SK-N-SH (cell line): ENCODE data around the gene ZFYVE26. TPM values are rescaled to one million over a fixed set of nuclear protein-coding genes. Genes with fewer than 3 reads are reported as not detected.
A peak's percentile ranks its signal among the peaks of the same experiment; 100 is the strongest.

Experiments used
- CTCF ChIA-PET: fragments of 300-600, 350-600 bp; formaldehyde crosslinking; extraction: SDS; loops from one replicate; lab custom pipeline; 2021; lab: Yijun Ruan, JAX
- POLR2A ChIA-PET: fragments of 350-600 bp; sonication (Branson Sonifier 250); formaldehyde crosslinking; extraction: SDS; loops from one replicate; lab custom pipeline; 2020; ENCODE audit warnings: antibody characterized with exemption, inconsistent platforms; lab: Yijun Ruan, JAX
- DNase-seq: peaks from one replicate; pipeline ENCODE4 v3.0.0; 2012
- H2AFZ ChIP-seq: fragments of 200-600 bp; sonication (generic); 2 replicates; pipeline ENCODE4 v1.8.1; 2016; ENCODE audit warnings: antibody characterized with exemption, mild to moderate bottlenecking, low read depth
- H3F3A ChIP-seq: fragments of 200-600 bp; sonication (generic); replicated peaks from 2 replicates; pipeline ENCODE3; 2016; ENCODE audit warnings: antibody characterized with exemption, mild to moderate bottlenecking; ENCODE audit not compliant: insufficient read depth
- H3K27ac ChIP-seq, 2 experiments: fragments of 200-500 bp in 1 of 2; fragments of 200-600 bp in 1 of 2; sonication (Bioruptor generic) in 1 of 2; sonication (generic), shearing (Covaris generic) in 1 of 2; 2 replicates each; pipeline versions ENCODE4 v1.5.1 to v1.6.1; 2014 to 2016; ENCODE audit warnings: low read depth in 2 of 2, inconsistent platforms in 1 of 2, low read length in 1 of 2, mild to moderate bottlenecking in 1 of 2, mixed read lengths in 1 of 2
- H3K27me3 ChIP-seq: fragments of 200-600 bp; sonication (generic), shearing (Covaris generic); 2 replicates; pipeline ENCODE4 v1.6.1; 2016; ENCODE audit warnings: mixed run types; ENCODE audit not compliant: insufficient read depth
- H3K36me3 ChIP-seq, 2 experiments: fragments of 200-500 bp in 1 of 2; fragments of 200-600 bp in 1 of 2; sonication (Bioruptor generic) in 1 of 2; sonication (generic) in 1 of 2; replicated peaks in 1 of 2; 2 replicates each; pipeline versions ENCODE3 to v1.5.1; 2014 to 2016; ENCODE audit warnings: low read length in 1 of 2, mild to moderate bottlenecking in 1 of 2; ENCODE audit not compliant: insufficient read depth in 2 of 2, control insufficient read depth in 1 of 2
- H3K4me1 ChIP-seq, 2 experiments: fragments of 200-500 bp in 1 of 2; fragments of 200-600 bp in 1 of 2; sonication (Bioruptor generic) in 1 of 2; sonication (generic), shearing (Covaris generic) in 1 of 2; 2 replicates each; pipeline versions ENCODE4 v1.5.1 to v1.6.1; 2014 to 2016; ENCODE audit warnings: low read depth in 1 of 2, low read length in 1 of 2, mixed run types in 1 of 2; ENCODE audit not compliant: insufficient read depth in 2 of 2, control insufficient read depth in 1 of 2
- H3K4me2 ChIP-seq: fragments of 200-600 bp; sonication (generic), shearing (Covaris generic); 2 replicates; pipeline ENCODE4 v1.6.1; 2017; ENCODE audit warnings: mixed run types
- H3K4me3 ChIP-seq, 2 experiments: fragments of 200-500 bp in 1 of 2; fragments of 200-600 bp in 1 of 2; sonication (Bioruptor generic) in 1 of 2; sonication (generic), shearing (Covaris generic) in 1 of 2; 2 replicates each; pipeline versions ENCODE4 v1.5.1 to v1.8.1; 2014 to 2016; ENCODE audit warnings: low read depth in 2 of 2, inconsistent platforms in 1 of 2, low read length in 1 of 2, mild to moderate bottlenecking in 1 of 2, mixed read lengths in 1 of 2, moderate library complexity in 1 of 2
- H3K79me2 ChIP-seq: fragments of 200-600 bp; sonication (generic); 2 replicates; pipeline ENCODE4 v1.8.1; 2017; ENCODE audit warnings: mild to moderate bottlenecking; ENCODE audit not compliant: insufficient read depth
- H3K9ac ChIP-seq: fragments of 200-600 bp; sonication (generic); 2 replicates; pipeline ENCODE4 v1.6.1; 2017; ENCODE audit warnings: mixed run types
- H3K9me2 ChIP-seq: fragments of 200-600 bp; sonication (generic); 2 replicates; pipeline ENCODE4 v1.6.1; 2017; ENCODE audit warnings: mixed run types
- H3K9me3 ChIP-seq: fragments of 200-600 bp; sonication (generic); 2 replicates; pipeline ENCODE4 v1.6.1; 2017; ENCODE audit warnings: mixed run types, mild to moderate bottlenecking, moderate library complexity
- H4K20me1 ChIP-seq: fragments of 200-600 bp; sonication (generic); 2 replicates; pipeline ENCODE4 v1.6.1; 2017; ENCODE audit warnings: mild to moderate bottlenecking, mixed run types; ENCODE audit not compliant: insufficient read depth
- FOSL2 ChIP-seq: IDR thresholded peaks from 2 replicates; pipeline ENCODE4 v1.4.0; 2012; ENCODE audit warnings: low read depth, mild to moderate bottlenecking, moderate library complexity, borderline replicate concordance
- FOXJ3 ChIP-seq: sonication (generic); formaldehyde crosslinking; IDR thresholded peaks from 2 replicates; pipeline ENCODE4 v1.5.1; 2020; ENCODE audit warnings: mild to moderate bottlenecking, missing genetic modification reagents
- MXI1 ChIP-seq: IDR thresholded peaks from 2 replicates; pipeline ENCODE4 v1.6.1; 2012; ENCODE audit warnings: mild to moderate bottlenecking, low read depth, low read length, improper control_type of control experiment
- NFIC ChIP-seq: IDR thresholded peaks from 2 replicates; pipeline ENCODE4 v1.4.0; 2012; ENCODE audit warnings: borderline replicate concordance
- RCOR1 ChIP-seq: fragments of 150-350 bp; IDR thresholded peaks from 2 replicates; pipeline ENCODE4 v1.6.1; 2017; ENCODE audit warnings: antibody characterized with exemption, low read length
- RXRA ChIP-seq: IDR thresholded peaks from 2 replicates; pipeline ENCODE4 v1.4.0; 2012; ENCODE audit warnings: low read depth, mild to moderate bottlenecking, borderline replicate concordance
- SIN3A ChIP-seq: IDR thresholded peaks from 2 replicates; pipeline ENCODE4 v1.6.1; 2012; ENCODE audit warnings: low read depth, mild to moderate bottlenecking, low read length, moderate library complexity, borderline replicate concordance
- SMC3 ChIP-seq: IDR thresholded peaks from 2 replicates; pipeline ENCODE4 v1.6.1; 2012; ENCODE audit warnings: low read depth, low read length, improper control_type of control experiment
- USF2 ChIP-seq: fragments of 150-350 bp; IDR thresholded peaks from 2 replicates; pipeline ENCODE4 v1.6.1; 2017; ENCODE audit warnings: antibody characterized with exemption, low read length, low read depth, borderline replicate concordance
- WGBS: methylation state at CpG from one replicate; pipeline ENCODE4 v1.1.6; 2017; ENCODE audit warnings: low lambda C conversion rate; 5-methylcytosine and 5-hydroxymethylcytosine counted together
- polyA plus RNA-seq, 3 experiments: library from polyadenylated mRNA; depleted of rRNA; stranded (reverse); fragments of >200 nt; gene quantifications; 2 replicates each; pipeline ENCODE4 v1.2.3, GENCODE V29; 2012

ZFYVE26 gene
- polyA plus RNA-seq, 1 of the 3 experiments (the other 2 are of a cell fraction) = 5.6 TPM

GRCh38 chr14:67727361-67727760, 89.0 kb downstream of the ZFYVE26 start:
- H3K4me2 ChIP-seq = no peak overlapping the region
- H3K9ac ChIP-seq = no peak overlapping the region
- no peaks in the 10 kb centered on the region for H3K9me3 ChIP-seq
- no peak for TF ChIP-seq NFIC
- TF ChIP-seq SIN3A = no peak
- no peak for TF ChIP-seq FOXJ3 (CRISPR knock-in tag)
- no peak for TF ChIP-seq SMC3
- H3K27ac ChIP-seq = no peak overlapping the region
- no peaks in the 10 kb centered on the region for H4K20me1 ChIP-seq
- no peaks in the 10 kb centered on the region for H3K79me2 ChIP-seq
- H3K27me3 ChIP-seq = peaks cover 18% of the 10 kb centered on the region
- H3K36me3 ChIP-seq = no peaks in the 10 kb centered on the region
- H3K4me1 ChIP-seq = peaks cover 0 to 3% of the 10 kb centered on the region in 2 experiments; a peak in 1 of 4 replicates
- ChIA-PET CTCF (interaction anchor here (1.1 to 1.3 kb wide), 2 partner anchors 9 to 23 kb away, joined by 3 to 5 read pairs; no protein-coding TSS in a partner anchor), POLR2A (no interaction called here)
- no peaks in the 10 kb centered on the region for H3F3A ChIP-seq
- H3K4me3 ChIP-seq = no peak overlapping the region
- DNase-seq = no peak
- H2AFZ ChIP-seq = no peak overlapping the region
- no peaks in the 10 kb centered on the region for H3K9me2 ChIP-seq
- WGBS = 87% methylated on average over 7 of the region's 7 CpGs

GRCh38 chr14:67725171-67725570, 91.2 kb downstream of the ZFYVE26 start:
- Histone ChIP-seq H3K27ac (no peak overlapping the region), H3K79me2 (no peaks in the 10 kb centered on the region), H3K9me3 (no peaks in the 10 kb centered on the region), H3K36me3 (no peaks in the 10 kb centered on the region), H3K4me2 (no peak overlapping the region), H3K9ac (no peak overlapping the region), H3F3A (no peaks in the 10 kb centered on the region), H3K27me3 (peaks cover 18% of the 10 kb centered on the region)
- ChIA-PET CTCF (interaction anchor here (1.6 kb wide), 1 partner anchor 21 kb away, joined by 4 read pairs; no protein-coding TSS in a partner anchor), POLR2A (no interaction called here)
- DNase-seq = no peak
- no peak for TF ChIP-seq RXRA
- no peak for TF ChIP-seq FOSL2
- no peak for TF ChIP-seq SMC3
- no peak for TF ChIP-seq RCOR1
- TF ChIP-seq USF2 = no peak
- TF ChIP-seq, all 33 proteins: peak for 0
- Histone ChIP-seq H3K4me3 (no peak overlapping the region), H2AFZ (no peak overlapping the region), H3K4me1 (peaks cover 0 to 8% of the 10 kb centered on the region in 2 experiments; a peak in 1 of 4 replicates), H3K9me2 (no peaks in the 10 kb centered on the region), H4K20me1 (no peaks in the 10 kb centered on the region)
- 48% methylated on average over 5 of the region's 5 CpGs for WGBS

GRCh38 chr14:67722293-67722692, 94.1 kb downstream of the ZFYVE26 start:
- TF ChIP-seq MXI1 (peak; percentile 35; the same call in 1 of the 2 replicates), FOSL2 (no peak)

More at GRCh38 chr14:67722293-67722692, 94.1 kb downstream of the ZFYVE26 start:
- Histone ChIP-seq H3K36me3 (no peaks in the 10 kb centered on the region), H3K27me3 (peaks cover 18% of the 10 kb centered on the region), H3K9me3 (no peaks in the 10 kb centered on the region), H3K4me2 (0 out of 2 replicates have a peak overlapping the region, but pooled peaks have one; percentile 34), H2AFZ (no peak overlapping the region), H3F3A (no peaks in the 10 kb centered on the region), H3K4me3 (peak overlapping the region in 1 of 2 experiments; percentile 2; a peak in 1 of 4 replicates), H3K4me1 (peaks cover 0 to 8% of the 10 kb centered on the region in 2 experiments; a peak in 1 of 4 replicates), H3K79me2 (no peaks in the 10 kb centered on the region), H3K9ac (no peak overlapping the region), H4K20me1 (no peaks in the 10 kb centered on the region), H3K9me2 (no peaks in the 10 kb centered on the region), H3K27ac (no peak overlapping the region)
- ChIA-PET CTCF (interaction anchor here (0.9 to 2.8 kb wide), 6 partner anchors 8 to 138 kb away, joined by 3 to 15 read pairs (median 3); no protein-coding TSS in a partner anchor), POLR2A (no interaction called here)
- peak; percentile 58 for DNase-seq
- WGBS = 39% methylated on average over 3 of the region's 3 CpGs
